ENCODE measurements around the gene TBL2.

DNA sequence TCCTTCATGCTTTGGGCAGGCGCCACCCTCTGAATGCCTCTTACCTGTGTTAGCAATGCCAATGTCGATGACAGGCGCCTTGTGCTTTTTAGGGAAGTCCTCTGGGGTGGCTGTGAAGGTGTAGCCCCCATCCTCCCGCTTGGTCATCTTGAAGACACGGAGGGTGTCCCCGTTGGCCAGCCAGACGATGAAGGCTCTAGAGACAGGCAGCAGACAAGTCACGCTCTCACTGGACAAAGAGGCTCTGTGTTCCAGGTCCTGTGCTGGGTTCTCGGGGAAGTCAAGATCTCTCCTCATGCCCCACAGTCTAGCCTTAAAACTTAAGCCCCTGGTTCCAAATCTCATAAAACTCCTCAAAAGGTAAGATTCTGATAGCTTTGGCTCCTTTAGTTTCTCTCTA is 5.1 kb downstream of the TBL2 start:
- TF ChIP-seq, protein P1, sequence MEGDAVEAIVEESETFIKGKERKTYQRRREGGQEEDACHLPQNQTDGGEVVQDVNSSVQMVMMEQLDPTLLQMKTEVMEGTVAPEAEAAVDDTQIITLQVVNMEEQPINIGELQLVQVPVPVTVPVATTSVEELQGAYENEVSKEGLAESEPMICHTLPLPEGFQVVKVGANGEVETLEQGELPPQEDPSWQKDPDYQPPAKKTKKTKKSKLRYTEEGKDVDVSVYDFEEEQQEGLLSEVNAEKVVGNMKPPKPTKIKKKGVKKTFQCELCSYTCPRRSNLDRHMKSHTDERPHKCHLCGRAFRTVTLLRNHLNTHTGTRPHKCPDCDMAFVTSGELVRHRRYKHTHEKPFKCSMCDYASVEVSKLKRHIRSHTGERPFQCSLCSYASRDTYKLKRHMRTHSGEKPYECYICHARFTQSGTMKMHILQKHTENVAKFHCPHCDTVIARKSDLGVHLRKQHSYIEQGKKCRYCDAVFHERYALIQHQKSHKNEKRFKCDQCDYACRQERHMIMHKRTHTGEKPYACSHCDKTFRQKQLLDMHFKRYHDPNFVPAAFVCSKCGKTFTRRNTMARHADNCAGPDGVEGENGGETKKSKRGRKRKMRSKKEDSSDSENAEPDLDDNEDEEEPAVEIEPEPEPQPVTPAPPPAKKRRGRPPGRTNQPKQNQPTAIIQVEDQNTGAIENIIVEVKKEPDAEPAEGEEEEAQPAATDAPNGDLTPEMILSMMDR (conservative IDR thresholded peaks at IDR 0.05; ENCODE audit: low read length): no peak
- no peak for TF ChIP-seq EZH2phosphoT487 (IDR thresholded peaks at IDR 0.05; ENCODE audit: borderline replicate concordance, low read depth, low read length)

All from OCI-LY7 (cell line).